ENCODE measurements around the gene AOPEP.
A peak's percentile ranks its signal among the peaks of the same experiment; 100 is the strongest.

The AOPEP gene

GRCh38 chr9:94922098-94922607 is 195.7 kb downstream of the AOPEP start:
- no peak for TF ChIP-seq CTCF (IDR thresholded peaks at IDR 0.05; ENCODE audit: low read depth, low read length, missing control alignments)
- H3K4me3 ChIP-seq (replicated peaks; ENCODE audit: low read depth, low read length), result no peak overlapping the region
- DNase-seq (ENCODE audit: extremely low read depth, low read depth), result peak; percentile 86

- H3K4me3 ChIP-seq (replicated peaks; ENCODE audit: low read depth, low read length), result no peak overlapping the region
- TF ChIP-seq CTCF (IDR thresholded peaks at IDR 0.05; ENCODE audit: low read depth, low read length, missing control alignments), result no peak
- no peak for DNase-seq (ENCODE audit: extremely low read depth, low read depth)
Observed at GRCh38 chr9:94922691-94923107, 196.2 kb downstream of the AOPEP start.

- TF ChIP-seq CTCF (IDR thresholded peaks at IDR 0.05; ENCODE audit: low read depth, low read length, missing control alignments), result no peak
- no peak overlapping the region for H3K4me3 ChIP-seq (replicated peaks; ENCODE audit: low read depth, low read length)
- DNase-seq (ENCODE audit: extremely low read depth, low read depth), result no peak
Observed at GRCh38 chr9:94923326-94924089, 197.0 kb downstream of the AOPEP start.

GRCh38 chr9:94925751-94926430 is 199.4 kb downstream of the AOPEP start:
- TF ChIP-seq CTCF (IDR thresholded peaks at IDR 0.05; ENCODE audit: low read depth, low read length, missing control alignments), result no peak
- H3K4me3 ChIP-seq (replicated peaks; ENCODE audit: low read depth, low read length), result no peak overlapping the region
- DNase-seq (ENCODE audit: extremely low read depth, low read depth), result no peak

GRCh38 chr9:94926431-94926800 is 199.9 kb downstream of the AOPEP start:
- TF ChIP-seq CTCF (IDR thresholded peaks at IDR 0.05; ENCODE audit: low read depth, low read length, missing control alignments), result no peak
- no peak for DNase-seq (ENCODE audit: extremely low read depth, low read depth)
- no peak overlapping the region for H3K4me3 ChIP-seq (replicated peaks; ENCODE audit: low read depth, low read length)

- no peak for DNase-seq (ENCODE audit: extremely low read depth, low read depth)
- no peak for TF ChIP-seq CTCF (IDR thresholded peaks at IDR 0.05; ENCODE audit: low read depth, low read length, missing control alignments)
- no peak overlapping the region for H3K4me3 ChIP-seq (replicated peaks; ENCODE audit: low read depth, low read length)
Observed at GRCh38 chr9:94927048-94927761, 200.7 kb downstream of the AOPEP start.

All from HFF-Myc (cell line).